ENCODE results near the gene IPPK. TPM values are rescaled to one million over a fixed set of nuclear protein-coding genes. Genes with fewer than 3 reads are reported as not detected.

Gene IPPK
- total RNA-seq, 1 donor from 2014 or later = 15.2 TPM

GRCh38 chr9:92671323-92671722 is 1.4 kb upstream of the IPPK start:
- TF ChIP-seq CTCF (conservative IDR thresholded peaks at IDR 0.05; ENCODE audit: low read depth, low read length) = no peak
- no peak for DNase-seq (ENCODE audit: low read depth)
- peak overlapping the region; percentile 91 for H3K4me3 ChIP-seq (ENCODE audit: low read depth, low read length)

GRCh38 chr9:92669527-92669889 is 423 bp downstream of the IPPK start:
- peak overlapping the region; percentile 91 for H3K4me3 ChIP-seq (ENCODE audit: low read depth, low read length)

GRCh38 chr9:92668746-92669526 is 995 bp downstream of the IPPK start:
- peak; percentile 36 for DNase-seq (ENCODE audit: low read depth)
- H3K4me3 ChIP-seq (ENCODE audit: low read depth, low read length) = peak overlapping the region; percentile 91
- TF ChIP-seq CTCF (conservative IDR thresholded peaks at IDR 0.05; ENCODE audit: low read depth, low read length) = no peak

More at GRCh38 chr9:92669527-92669889, 423 bp downstream of the IPPK start:
- TF ChIP-seq CTCF (conservative IDR thresholded peaks at IDR 0.05; ENCODE audit: low read depth, low read length) = no peak
- DNase-seq (ENCODE audit: low read depth) = no peak

- no peak overlapping the region for H3K4me3 ChIP-seq (ENCODE audit: low read depth, low read length)
- TF ChIP-seq CTCF (conservative IDR thresholded peaks at IDR 0.05; ENCODE audit: low read depth, low read length) = no peak
- DNase-seq (ENCODE audit: low read depth) = no peak
Observed at GRCh38 chr9:92666912-92667532, 2.9 kb downstream of the IPPK start.

- no peak overlapping the region for H3K4me3 ChIP-seq (ENCODE audit: low read depth, low read length)
- no peak for TF ChIP-seq CTCF (conservative IDR thresholded peaks at IDR 0.05; ENCODE audit: low read depth, low read length)
Observed at GRCh38 chr9:92666236-92666635, 3.7 kb downstream of the IPPK start.

GRCh38 chr9:92665836-92666235 is 4.1 kb downstream of the IPPK start:
- no peak overlapping the region for H3K4me3 ChIP-seq (ENCODE audit: low read depth, low read length)
- no peak for DNase-seq (ENCODE audit: low read depth)
- no peak for TF ChIP-seq CTCF (conservative IDR thresholded peaks at IDR 0.05; ENCODE audit: low read depth, low read length)

More at GRCh38 chr9:92666236-92666635, 3.7 kb downstream of the IPPK start:
- no peak for DNase-seq (ENCODE audit: low read depth)
